Astrocyte of the cerebellum (primary cell): ENCODE results near the gene SCRN3.
"Not testable (repeated sequence)": the region's sequence is repeated elsewhere in the genome, so short reads cannot be mapped to it uniquely, and the experiment has no call there.

Experiments used
- DNase-seq: peaks from one replicate; pipeline ENCODE4 v3.0.0-alpha.2; 2011; ENCODE audit warnings: low read depth
- H3K4me3 ChIP-seq: 2 replicates; pipeline ENCODE4 v1.5.1; 2011; ENCODE audit warnings: mild to moderate bottlenecking, low read depth, low read length, moderate library complexity
- in situ Hi-C: cut with HindIII; loops from 2 replicates; pipeline ENCODE4 v1.10.0; 2017; ENCODE audit warnings: low sequenced_read_pairs
- TF ChIP-seq, protein P1 (sequence below): IDR thresholded peaks from 2 replicates; pipeline ENCODE4 v1.5.1; 2012; ENCODE audit warnings: low read length, low read depth, moderate library complexity, mild to moderate bottlenecking; ENCODE audit errors: missing control alignments

Gene SCRN3

GRCh38 chr2:174400853-174401252, 5.3 kb downstream of the SCRN3 start:
- DNase-seq: no peak
- in situ Hi-C loops: no loop called here
- TF ChIP-seq, protein P1, sequence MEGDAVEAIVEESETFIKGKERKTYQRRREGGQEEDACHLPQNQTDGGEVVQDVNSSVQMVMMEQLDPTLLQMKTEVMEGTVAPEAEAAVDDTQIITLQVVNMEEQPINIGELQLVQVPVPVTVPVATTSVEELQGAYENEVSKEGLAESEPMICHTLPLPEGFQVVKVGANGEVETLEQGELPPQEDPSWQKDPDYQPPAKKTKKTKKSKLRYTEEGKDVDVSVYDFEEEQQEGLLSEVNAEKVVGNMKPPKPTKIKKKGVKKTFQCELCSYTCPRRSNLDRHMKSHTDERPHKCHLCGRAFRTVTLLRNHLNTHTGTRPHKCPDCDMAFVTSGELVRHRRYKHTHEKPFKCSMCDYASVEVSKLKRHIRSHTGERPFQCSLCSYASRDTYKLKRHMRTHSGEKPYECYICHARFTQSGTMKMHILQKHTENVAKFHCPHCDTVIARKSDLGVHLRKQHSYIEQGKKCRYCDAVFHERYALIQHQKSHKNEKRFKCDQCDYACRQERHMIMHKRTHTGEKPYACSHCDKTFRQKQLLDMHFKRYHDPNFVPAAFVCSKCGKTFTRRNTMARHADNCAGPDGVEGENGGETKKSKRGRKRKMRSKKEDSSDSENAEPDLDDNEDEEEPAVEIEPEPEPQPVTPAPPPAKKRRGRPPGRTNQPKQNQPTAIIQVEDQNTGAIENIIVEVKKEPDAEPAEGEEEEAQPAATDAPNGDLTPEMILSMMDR: no peak
- H3K4me3 ChIP-seq: no peak overlapping the region

- in situ Hi-C loops: no loop called here
- TF ChIP-seq, protein P1: no peak
- no peak overlapping the region for H3K4me3 ChIP-seq
- no peak for DNase-seq
Measured at GRCh38 chr2:174403628-174404027, 8.1 kb downstream of the SCRN3 start.

DNA sequence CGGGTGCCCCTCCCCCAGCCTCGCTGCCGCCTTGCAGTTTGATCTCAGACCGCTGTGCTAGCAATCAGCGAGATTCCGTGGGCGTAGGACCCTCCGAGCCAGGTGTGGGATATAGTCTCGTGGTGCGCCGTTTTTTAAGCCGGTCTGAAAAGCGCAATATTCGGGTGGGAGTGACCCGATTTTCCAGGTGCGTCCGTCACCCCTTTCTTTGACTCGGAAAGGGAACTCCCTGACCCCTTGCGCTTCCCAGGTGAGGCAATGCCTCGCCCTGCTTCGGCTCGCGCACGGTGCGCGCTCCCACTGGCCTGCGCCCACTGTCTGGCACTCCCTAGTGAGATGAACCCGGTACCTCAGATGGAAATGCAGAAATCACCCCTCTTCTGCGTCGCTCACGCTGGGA, 14.5 kb downstream of the SCRN3 start:
- H3K4me3 ChIP-seq, DNase-seq, in situ Hi-C loops: not testable (repeated sequence)

GRCh38 chr2:174412256-174412655, 16.7 kb downstream of the SCRN3 start:
- no peak for DNase-seq
- TF ChIP-seq, protein P1: no peak
- in situ Hi-C loops: no loop called here
- no peak overlapping the region for H3K4me3 ChIP-seq

- in situ Hi-C loops: no loop called here
- DNase-seq: no peak
- no peak overlapping the region for H3K4me3 ChIP-seq
- TF ChIP-seq, protein P1: no peak
Measured at GRCh38 chr2:174428214-174428613, 32.7 kb downstream of the SCRN3 start.

- no peak overlapping the region for H3K4me3 ChIP-seq
- TF ChIP-seq, protein P1: no peak
- no peak for DNase-seq
- in situ Hi-C loops: no loop called here
Measured at GRCh38 chr2:174430066-174430465, 34.5 kb downstream of the SCRN3 start.

- DNase-seq: no peak
- H3K4me3 ChIP-seq: no peak overlapping the region
- in situ Hi-C loops: no loop called here
- TF ChIP-seq, protein P1: no peak
Measured at GRCh38 chr2:174431902-174432301, 36.4 kb downstream of the SCRN3 start.
